NCI-H1436 (cell line): ENCODE data around the gene CCDC158.
"Not testable (repeated sequence)": the region's sequence is repeated elsewhere in the genome, so short reads cannot be mapped to it uniquely, and the experiment has no call there.

Experiments used
- DNase-seq: peaks from one replicate; lab custom pipeline; 2025; lab: John Stamatoyannopoulos, UW

CCDC158 gene

GRCh38 chr4:76311896-76312331 is 109.0 kb downstream of the CCDC158 start:
- DNase-seq: no peak

GRCh38 chr4:76310683-76311082 is 110.3 kb downstream of the CCDC158 start:
- no peak for DNase-seq

- no peak for DNase-seq
Observed at GRCh38 chr4:76309939-76310550, 110.9 kb downstream of the CCDC158 start.

- no peak for DNase-seq
Observed at GRCh38 chr4:76308548-76308947, 112.4 kb downstream of the CCDC158 start.

- DNase-seq: no peak
Observed at GRCh38 chr4:76307660-76308014, 113.3 kb downstream of the CCDC158 start.

- no peak for DNase-seq
Observed at GRCh38 chr4:76306882-76307659, 113.9 kb downstream of the CCDC158 start.

- no peak for DNase-seq
Observed at GRCh38 chr4:76305971-76306881, 114.7 kb downstream of the CCDC158 start, which contains the start of gene STBD1. TSS of gene STBD1 (plus strand) at chr4:76306733. CDS start at chr4:76306770, 37 bp downstream.

- no peak for DNase-seq
Observed at GRCh38 chr4:76305033-76305687, 115.8 kb downstream of the CCDC158 start.

GRCh38 chr4:76302826-76303438 is 118.0 kb downstream of the CCDC158 start:
- no peak for DNase-seq

GRCh38 chr4:76301775-76302162 is 119.2 kb downstream of the CCDC158 start:
- DNase-seq: no peak

GRCh38 chr4:76301068-76301774 is 119.7 kb downstream of the CCDC158 start:
- DNase-seq: no peak

- DNase-seq: no peak
Observed at GRCh38 chr4:76300012-76300411, 120.9 kb downstream of the CCDC158 start.

- no peak for DNase-seq
Observed at GRCh38 chr4:76298227-76298626, 122.7 kb downstream of the CCDC158 start.

GRCh38 chr4:76296286-76296820 is 124.6 kb downstream of the CCDC158 start:
- no peak for DNase-seq

GRCh38 chr4:76293772-76294171 is 127.2 kb downstream of the CCDC158 start:
- DNase-seq: no peak

GRCh38 chr4:76292730-76293129 is 128.2 kb downstream of the CCDC158 start:
- DNase-seq: no peak

- not testable (repeated sequence) for DNase-seq
Observed at GRCh38 chr4:76287811-76288210, 133.1 kb downstream of the CCDC158 start.

- DNase-seq: no peak
Observed at GRCh38 chr4:76283900-76284299, 137.0 kb downstream of the CCDC158 start.

GRCh38 chr4:76282941-76283689 is 137.8 kb downstream of the CCDC158 start:
- no peak for DNase-seq

- DNase-seq: not testable (repeated sequence)
Observed at GRCh38 chr4:76281594-76281993, 139.3 kb downstream of the CCDC158 start.
